Neural progenitor cell (in vitro differentiated cells): ENCODE data around the gene NPC2. TPM values are rescaled to one million over a fixed set of nuclear protein-coding genes. Genes with fewer than 3 reads are reported as not detected.

Experiments used
- DNase-seq: peaks from one replicate; pipeline ENCODE4 v3.0.0-alpha.2; 2016; ENCODE audit warnings: low spot score
- H2AFZ ChIP-seq: fragments of 200-600 bp; sonication (generic); replicated peaks from 2 replicates; pipeline ENCODE4 v1.6.1; 2016; ENCODE audit warnings: antibody characterized with exemption
- H3F3A ChIP-seq: fragments of 200-600 bp; sonication (generic); 2 replicates; pipeline ENCODE4 v1.6.1; 2016; ENCODE audit warnings: antibody characterized with exemption, low read depth
- H3K27ac ChIP-seq: fragments of 200-600 bp; sonication (generic); 2 replicates; pipeline ENCODE4 v1.5.1; 2016; ENCODE audit warnings: mild to moderate bottlenecking
- H3K27me3 ChIP-seq: fragments of 200-600 bp; sonication (generic); 2 replicates; pipeline ENCODE4 v1.6.1; 2016; ENCODE audit warnings: mild to moderate bottlenecking, moderate library complexity
- H3K36me3 ChIP-seq: fragments of 200-600 bp; sonication (generic); 2 replicates; pipeline ENCODE4 v1.5.1; 2016
- H3K4me1 ChIP-seq: fragments of 200-600 bp; sonication (generic); 2 replicates; pipeline ENCODE4 v1.6.1; 2016; ENCODE audit warnings: mixed run types
- H3K4me2 ChIP-seq: fragments of 200-600 bp; sonication (generic); 2 replicates; pipeline ENCODE4 v1.6.1; 2016
- H3K4me3 ChIP-seq: fragments of 200-600 bp; sonication (generic); 2 replicates; pipeline ENCODE4 v1.5.1; 2016
- H3K79me2 ChIP-seq: fragments of 200-600 bp; sonication (generic); 2 replicates; pipeline ENCODE4 v1.6.1; 2016; ENCODE audit warnings: low read depth
- H3K9ac ChIP-seq: fragments of 200-600 bp; sonication (generic); 2 replicates; pipeline ENCODE4 v1.6.1; 2016
- H3K9me3 ChIP-seq: fragments of 200-600 bp; sonication (generic); 2 replicates; pipeline ENCODE4 v1.5.1; 2016; ENCODE audit warnings: low read depth
- H4K20me1 ChIP-seq: fragments of 200-600 bp; sonication (generic); 2 replicates; pipeline ENCODE4 v1.6.1; 2016; ENCODE audit warnings: low read depth
- H3K27ac Mint-ChIP-seq: 3 replicates; pipeline ENCODE4 v1.8.0; 2021; ENCODE audit warnings: mixed read lengths
- H3K27me3 Mint-ChIP-seq: 2 replicates; pipeline ENCODE4 v1.8.0; 2022; ENCODE audit warnings: low read depth, mild to moderate bottlenecking, inconsistent platforms, moderate library complexity, mixed read lengths; ENCODE audit not compliant: insufficient read depth
- H3K36me3 Mint-ChIP-seq: 3 replicates; pipeline ENCODE4 v1.8.0; 2021; ENCODE audit warnings: mixed read lengths
- H3K4me1 Mint-ChIP-seq: 3 replicates; pipeline ENCODE4 v1.8.0; 2021; ENCODE audit warnings: mixed read lengths
- H3K4me3 Mint-ChIP-seq: 3 replicates; pipeline ENCODE4 v1.8.0; 2021; ENCODE audit warnings: mild to moderate bottlenecking, moderate library complexity, mixed read lengths
- H3K9me3 Mint-ChIP-seq: 3 replicates; pipeline ENCODE4 v1.8.0; 2020; ENCODE audit warnings: mixed read lengths
- EZH2 ChIP-seq: fragments of 200-600 bp; sonication (generic); IDR thresholded peaks from 2 replicates; pipeline ENCODE4 v1.6.1; 2017; ENCODE audit warnings: antibody characterized with exemption, mild to moderate bottlenecking, moderate library complexity
- EZH2phosphoT487 ChIP-seq: fragments of 200-600 bp; sonication (generic); IDR thresholded peaks from 2 replicates; pipeline ENCODE4 v1.6.1; 2017; ENCODE audit warnings: antibody characterized with exemption
- total RNA-seq: library from RNA; depleted of rRNA; stranded (reverse); fragments of >200 nt; gene quantifications from 2 replicates; pipeline ENCODE4 v1.2.3, GENCODE V29; 2015; ENCODE audit warnings: low replicate concordance
- TF ChIP-seq, protein P1 (sequence below): fragments of 200-600 bp; sonication (generic); IDR thresholded peaks from 2 replicates; pipeline ENCODE4 v1.5.1; 2017; ENCODE audit warnings: antibody characterized with exemption, mild to moderate bottlenecking

The NPC2 gene
- total RNA-seq, 1 donor from 2014 or later: 371 TPM

DNA sequence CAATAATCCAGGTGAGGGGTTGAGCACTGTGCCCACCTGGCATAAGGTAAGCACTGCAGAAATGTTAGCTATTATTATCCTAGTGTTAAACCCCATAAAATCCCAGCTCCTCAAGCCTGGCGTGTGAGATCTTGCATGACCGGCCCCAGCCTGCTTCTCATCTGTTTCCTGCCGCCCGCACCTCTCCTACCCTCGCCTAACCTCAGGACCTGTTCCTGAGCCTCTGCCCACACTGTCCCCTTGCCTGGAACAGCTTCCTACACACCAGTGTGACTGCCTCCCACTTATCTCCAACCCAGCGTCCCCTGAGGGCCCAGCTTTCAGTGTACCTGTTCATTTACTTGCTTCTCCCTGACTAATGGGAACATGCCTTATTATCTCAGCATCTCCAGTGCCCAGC is 25.1 kb upstream of the NPC2 start:
- Mint-ChIP-seq H3K36me3 (no peaks in the 10 kb centered on the region), H3K9me3 (no peaks in the 10 kb centered on the region), H3K4me3 (no peak overlapping the region), H3K27ac (peak overlapping the region; percentile 74), H3K4me1 (peaks cover 27% of the 10 kb centered on the region), H3K27me3 (peaks cover 11% of the 10 kb centered on the region)
- H3K9ac ChIP-seq: no peak overlapping the region
- H3K4me3 ChIP-seq: no peak overlapping the region
- no peak overlapping the region for H2AFZ ChIP-seq
- H3K27me3 ChIP-seq: no peaks in the 10 kb centered on the region
- no peaks in the 10 kb centered on the region for H3K36me3 ChIP-seq
- H3K79me2 ChIP-seq: no peaks in the 10 kb centered on the region
- no peak overlapping the region for H3K4me2 ChIP-seq
- H4K20me1 ChIP-seq: no peaks in the 10 kb centered on the region
- no peak for DNase-seq
- TF ChIP-seq EZH2 (no peak), EZH2phosphoT487 (no peak)
- TF ChIP-seq, protein P1, sequence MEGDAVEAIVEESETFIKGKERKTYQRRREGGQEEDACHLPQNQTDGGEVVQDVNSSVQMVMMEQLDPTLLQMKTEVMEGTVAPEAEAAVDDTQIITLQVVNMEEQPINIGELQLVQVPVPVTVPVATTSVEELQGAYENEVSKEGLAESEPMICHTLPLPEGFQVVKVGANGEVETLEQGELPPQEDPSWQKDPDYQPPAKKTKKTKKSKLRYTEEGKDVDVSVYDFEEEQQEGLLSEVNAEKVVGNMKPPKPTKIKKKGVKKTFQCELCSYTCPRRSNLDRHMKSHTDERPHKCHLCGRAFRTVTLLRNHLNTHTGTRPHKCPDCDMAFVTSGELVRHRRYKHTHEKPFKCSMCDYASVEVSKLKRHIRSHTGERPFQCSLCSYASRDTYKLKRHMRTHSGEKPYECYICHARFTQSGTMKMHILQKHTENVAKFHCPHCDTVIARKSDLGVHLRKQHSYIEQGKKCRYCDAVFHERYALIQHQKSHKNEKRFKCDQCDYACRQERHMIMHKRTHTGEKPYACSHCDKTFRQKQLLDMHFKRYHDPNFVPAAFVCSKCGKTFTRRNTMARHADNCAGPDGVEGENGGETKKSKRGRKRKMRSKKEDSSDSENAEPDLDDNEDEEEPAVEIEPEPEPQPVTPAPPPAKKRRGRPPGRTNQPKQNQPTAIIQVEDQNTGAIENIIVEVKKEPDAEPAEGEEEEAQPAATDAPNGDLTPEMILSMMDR: no peak
- H3F3A ChIP-seq: no peaks in the 10 kb centered on the region
- no peaks in the 10 kb centered on the region for H3K9me3 ChIP-seq
- peaks cover 4% of the 10 kb centered on the region for H3K4me1 ChIP-seq
- H3K27ac ChIP-seq: no peak overlapping the region

DNA sequence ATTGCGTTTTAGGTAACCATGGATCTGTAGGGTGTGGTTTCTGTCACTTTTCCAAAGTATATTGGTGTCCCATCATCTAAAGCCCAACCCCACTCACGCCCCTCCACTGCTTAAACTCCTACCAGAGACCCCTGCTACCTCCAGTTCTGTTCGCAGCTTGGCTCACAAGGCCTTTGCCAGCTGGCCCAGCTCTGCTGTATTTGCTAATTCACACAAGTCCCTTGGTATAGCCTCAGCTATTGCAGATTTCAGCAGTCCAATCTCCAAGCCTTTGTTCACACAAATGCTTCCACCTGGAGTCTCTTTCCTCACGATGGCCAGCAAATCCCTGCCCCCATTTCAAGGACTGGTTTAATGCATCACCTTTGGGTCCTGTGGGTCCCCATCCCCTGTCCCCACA is 24.6 kb upstream of the NPC2 start:
- no peaks in the 10 kb centered on the region for H3K9me3 ChIP-seq
- no peak for DNase-seq
- H3K9me3 Mint-ChIP-seq: no peaks in the 10 kb centered on the region
- H3K4me1 ChIP-seq: peaks cover 4% of the 10 kb centered on the region
- H3K27ac ChIP-seq: no peak overlapping the region
- no peaks in the 10 kb centered on the region for H3F3A ChIP-seq
- no peaks in the 10 kb centered on the region for H3K27me3 ChIP-seq
- no peak overlapping the region for H2AFZ ChIP-seq
- TF ChIP-seq EZH2phosphoT487: no peak
- no peak for TF ChIP-seq EZH2
- TF ChIP-seq, protein P1: no peak
- H3K4me2 ChIP-seq: no peak overlapping the region
- H3K27me3 Mint-ChIP-seq: peaks cover 12% of the 10 kb centered on the region
- no peak overlapping the region for H3K4me3 ChIP-seq
- H4K20me1 ChIP-seq: no peaks in the 10 kb centered on the region
- no peak overlapping the region for H3K9ac ChIP-seq
- no peaks in the 10 kb centered on the region for H3K36me3 ChIP-seq
- no peaks in the 10 kb centered on the region for H3K79me2 ChIP-seq
- no peaks in the 10 kb centered on the region for H3K36me3 Mint-ChIP-seq
- peak overlapping the region; percentile 74 for H3K27ac Mint-ChIP-seq
- peaks cover 27% of the 10 kb centered on the region for H3K4me1 Mint-ChIP-seq
- H3K4me3 Mint-ChIP-seq: no peak overlapping the region

DNA sequence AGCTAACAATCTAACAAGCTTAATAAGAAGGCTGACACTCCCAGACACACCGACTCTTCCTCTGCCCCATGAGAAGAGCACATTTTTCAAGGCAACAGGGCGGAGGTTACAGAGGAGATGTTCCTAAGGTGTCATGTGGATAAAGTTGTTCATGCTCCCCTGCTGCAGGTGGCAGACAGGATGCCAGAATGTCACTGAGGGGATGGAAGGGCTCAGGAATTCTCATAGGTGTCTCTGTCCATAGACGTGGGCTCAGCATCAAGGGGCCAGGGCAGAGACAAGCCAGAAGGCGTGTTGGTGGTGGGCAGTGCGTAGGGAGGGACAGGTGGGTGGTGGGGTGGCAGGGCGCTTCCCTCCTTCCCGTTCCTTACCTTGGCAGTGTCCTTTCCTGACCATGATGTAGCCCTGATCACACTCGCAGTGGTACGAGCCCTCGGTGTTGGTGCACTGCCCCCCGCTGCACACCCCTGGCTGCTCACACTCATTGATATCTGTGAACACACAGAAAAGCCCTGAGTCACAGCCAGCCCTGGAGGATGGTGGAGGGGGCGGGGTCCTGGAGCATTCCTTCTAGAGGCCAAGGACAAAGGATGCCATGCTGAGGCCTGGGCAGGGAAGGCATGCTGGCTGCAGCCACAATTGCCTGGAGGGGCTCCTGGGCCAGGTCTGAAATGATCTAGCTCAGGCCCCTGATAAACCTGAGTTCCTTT is 23.5 kb upstream of the NPC2 start:
- Mint-ChIP-seq H3K36me3 (no peaks in the 10 kb centered on the region), H3K9me3 (no peaks in the 10 kb centered on the region), H3K27ac (peak overlapping the region; percentile 90), H3K4me3 (peak overlapping the region; percentile 17), H3K27me3 (peaks cover 16% of the 10 kb centered on the region), H3K4me1 (peaks cover 28% of the 10 kb centered on the region)
- no peaks in the 10 kb centered on the region for H3K27me3 ChIP-seq
- H2AFZ ChIP-seq: no peak overlapping the region
- H3K4me2 ChIP-seq: no peak overlapping the region
- peak; percentile 27 for DNase-seq
- no peaks in the 10 kb centered on the region for H3K9me3 ChIP-seq
- TF ChIP-seq, protein P1: no peak
- TF ChIP-seq EZH2 (no peak), EZH2phosphoT487 (no peak)
- H3K9ac ChIP-seq: no peak overlapping the region
- H3K4me3 ChIP-seq: no peak overlapping the region
- no peaks in the 10 kb centered on the region for H3K36me3 ChIP-seq
- H4K20me1 ChIP-seq: no peaks in the 10 kb centered on the region
- H3K27ac ChIP-seq: no peak overlapping the region
- H3K79me2 ChIP-seq: no peaks in the 10 kb centered on the region
- peaks cover 4% of the 10 kb centered on the region for H3K4me1 ChIP-seq
- H3F3A ChIP-seq: no peaks in the 10 kb centered on the region
